Testis (tissue), 3 donors: ENCODE results near the gene C5orf46. TPM values are rescaled to one million over a fixed set of nuclear protein-coding genes. Genes with fewer than 3 reads are reported as not detected.

Source experiments
- DNase-seq: peaks from one replicate; pipeline ENCODE4 v3.0.0-alpha.2; 2019
- H3K27ac ChIP-seq, 2 donors: fragments of 200-600 bp; sonication (generic); one replicate each; pipeline ENCODE4 v1.5.1; 2019
- H3K27me3 ChIP-seq: fragments of 200-600 bp; sonication (generic); one replicate; pipeline ENCODE4 v1.5.1; 2019
- H3K36me3 ChIP-seq: fragments of 200-600 bp; sonication (generic); one replicate; pipeline ENCODE4 v1.5.1; 2017; ENCODE audit warnings: low read depth; ENCODE audit errors: missing control alignments
- H3K4me1 ChIP-seq: fragments of 200-600 bp; sonication (generic); one replicate; pipeline ENCODE4 v1.5.1; 2019
- H3K4me3 ChIP-seq, 2 donors: fragments of 200-600 bp; sonication (generic); one replicate each; pipeline ENCODE4 v1.5.1; 2017 to 2019
- H3K9me3 ChIP-seq: fragments of 200-600 bp; sonication (generic); one replicate; pipeline ENCODE4 v1.5.1; 2017
- CTCF ChIP-seq, 3 experiments: fragments of 450-650 bp in 2 of 3; fragments of 200-600 bp in 1 of 3; sonication (generic) in 1 of 3; IDR thresholded peaks; one replicate each; pipeline ENCODE4 v1.5.1; 2016 to 2019; ENCODE audit warnings: antibody characterized with exemption in 3 of 3, mild to moderate bottlenecking in 2 of 3, moderate library complexity in 1 of 3
- POLR2A ChIP-seq: fragments of 450-650 bp; IDR thresholded peaks from one replicate; pipeline ENCODE4 v1.6.1; 2017; ENCODE audit warnings: antibody characterized with exemption, mild to moderate bottlenecking, moderate library complexity
- WGBS, 2 donors: methylation state at CpG; one replicate each; pipeline ENCODE4 v1.1.5; 2018; 5-methylcytosine and 5-hydroxymethylcytosine counted together
- intact Hi-C: fragments of 100-400 bp; cut with DNase I; formaldehyde crosslinking; loops from one replicate; pipeline ENCODE4 v1.15.1; 2023; ENCODE audit warnings: low total_unique reads
- polyA plus RNA-seq: library from polyadenylated mRNA; stranded (reverse); fragments of 350-450 nt; fragmentation: Illumina TruSeq; extraction: RNeasy Lipid Tissue Mini Kit (QIAGEN cat#74804); gene quantifications from one replicate; pipeline ENCODE4 v1.2.3, GENCODE V29; 2014; ENCODE audit warnings: low read depth, low replicate concordance; ENCODE audit not compliant: insufficient read depth
- total RNA-seq, 2 donors: library from RNA; depleted of rRNA; stranded (reverse); fragments of >200 nt; gene quantifications; one replicate each; pipeline ENCODE4 v1.2.3, GENCODE V29; 2016

The C5orf46 gene
- total and polyA plus RNA-seq, 3 donors from 2014 or later = 5.1 to 25.8 (median 6.1) TPM

GRCh38 chr5:147921136-147921535 lies 14.8 kb upstream of the C5orf46 start:
- no peak for TF ChIP-seq CTCF (IDR thresholded peaks at IDR 0.05)
- TF ChIP-seq POLR2A = no peak
- no peaks in the 10 kb centered on the region for H3K4me1 ChIP-seq
- no peaks in the 10 kb centered on the region for H3K36me3 ChIP-seq
- 30 to 63% methylated on average over 2 of the region's 2 CpGs for WGBS, 2 donors
- no peak for DNase-seq
- no peak overlapping the region for H3K27ac ChIP-seq
- H3K9me3 ChIP-seq = no peaks in the 10 kb centered on the region
- intact Hi-C loops = no loop called here
- no peaks in the 10 kb centered on the region for H3K27me3 ChIP-seq
- H3K4me3 ChIP-seq = no peak overlapping the region

- H3K27ac ChIP-seq = no peak overlapping the region
- WGBS, 2 donors = 76 to 80% methylated on average over 4 of the region's 4 CpGs
- intact Hi-C loops = no loop called here
- no peaks in the 10 kb centered on the region for H3K36me3 ChIP-seq
- H3K27me3 ChIP-seq = no peaks in the 10 kb centered on the region
- DNase-seq = no peak
- TF ChIP-seq POLR2A (no peak), CTCF (IDR thresholded peaks at IDR 0.05) (no peak)
- no peaks in the 10 kb centered on the region for H3K9me3 ChIP-seq
- no peak overlapping the region for H3K4me3 ChIP-seq
- no peaks in the 10 kb centered on the region for H3K4me1 ChIP-seq
These were observed 14.2 kb upstream of the C5orf46 start for GRCh38 chr5:147920420-147921030.

GRCh38 chr5:147918899-147919298 lies 12.6 kb upstream of the C5orf46 start:
- DNase-seq = no peak
- TF ChIP-seq CTCF (IDR thresholded peaks at IDR 0.05) = no peak
- no peak for TF ChIP-seq POLR2A
- no peaks in the 10 kb centered on the region for H3K9me3 ChIP-seq
- intact Hi-C loops = no loop called here
- no peak overlapping the region for H3K27ac ChIP-seq
- WGBS, 2 donors = 78 to 91% methylated on average over 3 of the region's 3 CpGs
- H3K27me3 ChIP-seq = no peaks in the 10 kb centered on the region
- H3K4me3 ChIP-seq = no peak overlapping the region
- no peaks in the 10 kb centered on the region for H3K36me3 ChIP-seq
- H3K4me1 ChIP-seq = no peaks in the 10 kb centered on the region

- Histone ChIP-seq H3K27me3 (no peaks in the 10 kb centered on the region), H3K27ac (no peak overlapping the region), H3K4me1 (no peaks in the 10 kb centered on the region), H3K36me3 (no peaks in the 10 kb centered on the region), H3K4me3 (no peak overlapping the region), H3K9me3 (no peaks in the 10 kb centered on the region)
- intact Hi-C loops = no loop called here
- 56 to 79% methylated on average over 2 of the region's 2 CpGs for WGBS, 2 donors
- TF ChIP-seq POLR2A = no peak
- no peak for TF ChIP-seq CTCF (IDR thresholded peaks at IDR 0.05)
- DNase-seq = no peak
These were observed 11.9 kb upstream of the C5orf46 start for GRCh38 chr5:147918101-147918685.

GRCh38 chr5:147913786-147914185 lies 7.4 kb upstream of the C5orf46 start:
- intact Hi-C loops = no loop called here
- H3K4me3 ChIP-seq = no peak overlapping the region
- no peak for DNase-seq
- no peak for TF ChIP-seq CTCF (IDR thresholded peaks at IDR 0.05)
- TF ChIP-seq POLR2A = no peak
- no peaks in the 10 kb centered on the region for H3K27me3 ChIP-seq
- H3K27ac ChIP-seq = no peak overlapping the region
- H3K36me3 ChIP-seq = no peaks in the 10 kb centered on the region
- no peaks in the 10 kb centered on the region for H3K9me3 ChIP-seq
- WGBS, 2 donors = 93 to 96% methylated on average over 3 of the region's 3 CpGs
- no peaks in the 10 kb centered on the region for H3K4me1 ChIP-seq
